Right lobe of liver (tissue), 4 donors: ENCODE data around the gene ARHGAP44.

Experiments used
- CTCF ChIP-seq, 4 donors: fragments of 200-600 bp in 3 of 4; fragments of 450-650 bp in 1 of 4; IDR thresholded peaks; one replicate each; pipeline versions ENCODE4 v1.5.1 to v1.8.0; 2016 to 2022; ENCODE audit warnings: antibody characterized with exemption in 4 of 4, mild to moderate bottlenecking in 2 of 4
- POLR2A ChIP-seq: fragments of 450-650 bp; IDR thresholded peaks from one replicate; pipeline ENCODE4 v1.6.1; 2017; ENCODE audit warnings: antibody characterized with exemption, mild to moderate bottlenecking
- donor health status: DM: no; HTN: no; CAD: no.
- donor health status: DM: no; HTN: no; CAD: no.
- donor health status: DM: no; HTN: yes; CAD: no.

GRCh38 chr17:13003454-13003851 lies 214.2 kb downstream of the ARHGAP44 start:
- TF ChIP-seq POLR2A (no peak), CTCF (IDR thresholded peaks at IDR 0.05) (peak in 1 of 4 donors; percentile 4)
